ENCODE data around the gene MAGI2. TPM values are rescaled to one million over a fixed set of nuclear protein-coding genes. Genes with fewer than 3 reads are reported as not detected.

MAGI2 gene
- total RNA-seq, 1 experiment from 2014 or later, result 0.52 TPM

- H3K4me3 Mint-ChIP-seq (ENCODE audit: low read depth, unreplicated experiment), result no peak overlapping the region
- H3K4me1 Mint-ChIP-seq (ENCODE audit: low read depth, unreplicated experiment), result peaks cover 5% of the 10 kb centered on the region
- no peaks in the 10 kb centered on the region for H3K9me3 Mint-ChIP-seq (ENCODE audit: low read depth, unreplicated experiment)
- CTCF ChIA-PET, result no interaction called here
- no TSS peak for BruUV-seq (replicated peaks)
- intact Hi-C loops (cut with micrococcal nuclease; ENCODE audit: unreplicated experiment), result no loop called here
- DNase-seq, result no peak
- TF ChIP-seq, protein P1, sequence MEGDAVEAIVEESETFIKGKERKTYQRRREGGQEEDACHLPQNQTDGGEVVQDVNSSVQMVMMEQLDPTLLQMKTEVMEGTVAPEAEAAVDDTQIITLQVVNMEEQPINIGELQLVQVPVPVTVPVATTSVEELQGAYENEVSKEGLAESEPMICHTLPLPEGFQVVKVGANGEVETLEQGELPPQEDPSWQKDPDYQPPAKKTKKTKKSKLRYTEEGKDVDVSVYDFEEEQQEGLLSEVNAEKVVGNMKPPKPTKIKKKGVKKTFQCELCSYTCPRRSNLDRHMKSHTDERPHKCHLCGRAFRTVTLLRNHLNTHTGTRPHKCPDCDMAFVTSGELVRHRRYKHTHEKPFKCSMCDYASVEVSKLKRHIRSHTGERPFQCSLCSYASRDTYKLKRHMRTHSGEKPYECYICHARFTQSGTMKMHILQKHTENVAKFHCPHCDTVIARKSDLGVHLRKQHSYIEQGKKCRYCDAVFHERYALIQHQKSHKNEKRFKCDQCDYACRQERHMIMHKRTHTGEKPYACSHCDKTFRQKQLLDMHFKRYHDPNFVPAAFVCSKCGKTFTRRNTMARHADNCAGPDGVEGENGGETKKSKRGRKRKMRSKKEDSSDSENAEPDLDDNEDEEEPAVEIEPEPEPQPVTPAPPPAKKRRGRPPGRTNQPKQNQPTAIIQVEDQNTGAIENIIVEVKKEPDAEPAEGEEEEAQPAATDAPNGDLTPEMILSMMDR (IDR thresholded peaks at IDR 0.05; ENCODE audit: unreplicated experiment), result no peak
- H3K36me3 Mint-ChIP-seq (ENCODE audit: insufficient read depth, unreplicated experiment), result no peaks in the 10 kb centered on the region
- H3K27ac Mint-ChIP-seq (ENCODE audit: unreplicated experiment), result no peak overlapping the region
- H3K27me3 Mint-ChIP-seq (ENCODE audit: unreplicated experiment), result no peaks in the 10 kb centered on the region
Observed at GRCh38 chr7:78828317-78828716, 625.1 kb downstream of the MAGI2 start.

DNA sequence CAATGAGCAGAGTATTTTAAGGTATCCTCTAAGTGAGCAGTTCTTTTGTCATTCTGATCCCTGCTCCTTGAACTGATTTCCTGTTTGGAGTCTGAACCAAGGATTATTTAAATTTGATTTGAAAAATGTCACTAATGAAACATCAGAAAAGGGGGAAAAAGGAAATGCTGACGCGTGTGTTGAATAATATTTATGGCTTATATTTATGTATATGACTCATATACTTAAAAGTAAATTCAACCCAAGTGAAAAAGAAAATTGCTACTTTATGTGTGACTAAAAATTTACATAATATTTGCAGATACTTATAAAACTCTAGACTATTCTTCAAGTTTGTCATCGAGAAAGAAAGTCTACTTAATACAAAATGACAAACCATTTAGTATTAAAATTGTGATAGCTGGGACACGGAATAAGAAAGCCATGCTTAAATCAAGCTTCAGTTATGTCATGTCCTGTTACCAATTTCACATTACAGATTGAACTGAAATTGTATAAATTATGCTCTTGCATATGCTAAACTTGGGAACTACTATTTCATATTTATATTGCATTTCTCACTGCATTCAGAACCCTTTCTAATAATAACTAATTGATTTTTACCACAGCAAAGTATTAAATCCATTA, 649.9 kb downstream of the MAGI2 start:
- intact Hi-C loops (cut with micrococcal nuclease; ENCODE audit: unreplicated experiment), result no loop called here
- CTCF ChIA-PET, result no interaction called here
- DNase-seq, result no peak
- no peaks in the 10 kb centered on the region for H3K27me3 Mint-ChIP-seq (ENCODE audit: unreplicated experiment)
- H3K27ac Mint-ChIP-seq (ENCODE audit: unreplicated experiment), result no peak overlapping the region
- H3K36me3 Mint-ChIP-seq (ENCODE audit: insufficient read depth, unreplicated experiment), result no peaks in the 10 kb centered on the region
- no TSS peak for BruUV-seq (replicated peaks)
- no peak overlapping the region for H3K4me3 Mint-ChIP-seq (ENCODE audit: low read depth, unreplicated experiment)
- H3K9me3 Mint-ChIP-seq (ENCODE audit: low read depth, unreplicated experiment), result no peaks in the 10 kb centered on the region
- TF ChIP-seq, protein P1 (IDR thresholded peaks at IDR 0.05; ENCODE audit: unreplicated experiment), result no peak
- H3K4me1 Mint-ChIP-seq (ENCODE audit: low read depth, unreplicated experiment), result no peaks in the 10 kb centered on the region

GRCh38 chr7:78794101-78794500, 659.4 kb downstream of the MAGI2 start:
- DNase-seq, result no peak
- Mint-ChIP-seq H3K27ac (ENCODE audit: unreplicated experiment) (no peak overlapping the region), H3K36me3 (ENCODE audit: insufficient read depth, unreplicated experiment) (no peaks in the 10 kb centered on the region), H3K4me1 (ENCODE audit: low read depth, unreplicated experiment) (no peaks in the 10 kb centered on the region), H3K27me3 (ENCODE audit: unreplicated experiment) (no peaks in the 10 kb centered on the region), H3K9me3 (ENCODE audit: low read depth, unreplicated experiment) (peaks cover 7% of the 10 kb centered on the region), H3K4me3 (ENCODE audit: low read depth, unreplicated experiment) (no peak overlapping the region)
- CTCF ChIA-PET, result no interaction called here
- TF ChIP-seq, protein P1 (IDR thresholded peaks at IDR 0.05; ENCODE audit: unreplicated experiment), result no peak
- BruUV-seq (replicated peaks), result no TSS peak
- intact Hi-C loops (cut with micrococcal nuclease; ENCODE audit: unreplicated experiment), result no loop called here

DNA sequence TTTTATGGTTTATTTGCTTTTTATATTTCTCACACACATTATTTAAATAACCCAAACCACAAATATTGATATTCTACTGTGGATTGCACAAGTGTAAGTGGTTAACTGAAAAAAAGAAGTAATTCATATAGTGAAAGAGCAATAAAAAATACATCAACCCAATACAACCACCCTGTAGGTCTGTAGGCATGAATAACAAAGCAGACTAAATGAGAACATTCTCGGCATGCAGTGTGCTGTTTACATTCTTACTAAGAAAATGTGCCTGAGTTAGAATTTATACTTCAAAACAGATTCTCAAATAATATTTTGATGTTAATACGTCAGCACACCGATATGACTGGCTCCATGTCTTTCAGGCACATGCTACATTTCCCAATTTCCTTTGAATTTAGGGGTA, 660.8 kb downstream of the MAGI2 start:
- no peak overlapping the region for H3K4me3 Mint-ChIP-seq (ENCODE audit: low read depth, unreplicated experiment)
- intact Hi-C loops (cut with micrococcal nuclease; ENCODE audit: unreplicated experiment), result no loop called here
- no peaks in the 10 kb centered on the region for H3K27me3 Mint-ChIP-seq (ENCODE audit: unreplicated experiment)
- H3K27ac Mint-ChIP-seq (ENCODE audit: unreplicated experiment), result no peak overlapping the region
- no peaks in the 10 kb centered on the region for H3K4me1 Mint-ChIP-seq (ENCODE audit: low read depth, unreplicated experiment)
- no TSS peak for BruUV-seq (replicated peaks)
- TF ChIP-seq, protein P1 (IDR thresholded peaks at IDR 0.05; ENCODE audit: unreplicated experiment), result no peak
- CTCF ChIA-PET, result no interaction called here
- DNase-seq, result no peak
- peaks cover 7% of the 10 kb centered on the region for H3K9me3 Mint-ChIP-seq (ENCODE audit: low read depth, unreplicated experiment)
- H3K36me3 Mint-ChIP-seq (ENCODE audit: insufficient read depth, unreplicated experiment), result no peaks in the 10 kb centered on the region
